GM19463 (cell line): Measurements from ENCODE around the gene GPC1.
"Not testable (repeated sequence)": the region's sequence is repeated elsewhere in the genome, so short reads cannot be mapped to it uniquely, and the experiment has no call there.

Experiments used
- ATAC-seq: cut with Tn5 transposase; IDR thresholded peaks from one replicate; pipeline ENCODE4 v1.9.1; 2021; ENCODE audit warnings: mild to moderate bottlenecking, moderate library complexity; ENCODE audit not compliant: unreplicated experiment

The GPC1 gene

DNA sequence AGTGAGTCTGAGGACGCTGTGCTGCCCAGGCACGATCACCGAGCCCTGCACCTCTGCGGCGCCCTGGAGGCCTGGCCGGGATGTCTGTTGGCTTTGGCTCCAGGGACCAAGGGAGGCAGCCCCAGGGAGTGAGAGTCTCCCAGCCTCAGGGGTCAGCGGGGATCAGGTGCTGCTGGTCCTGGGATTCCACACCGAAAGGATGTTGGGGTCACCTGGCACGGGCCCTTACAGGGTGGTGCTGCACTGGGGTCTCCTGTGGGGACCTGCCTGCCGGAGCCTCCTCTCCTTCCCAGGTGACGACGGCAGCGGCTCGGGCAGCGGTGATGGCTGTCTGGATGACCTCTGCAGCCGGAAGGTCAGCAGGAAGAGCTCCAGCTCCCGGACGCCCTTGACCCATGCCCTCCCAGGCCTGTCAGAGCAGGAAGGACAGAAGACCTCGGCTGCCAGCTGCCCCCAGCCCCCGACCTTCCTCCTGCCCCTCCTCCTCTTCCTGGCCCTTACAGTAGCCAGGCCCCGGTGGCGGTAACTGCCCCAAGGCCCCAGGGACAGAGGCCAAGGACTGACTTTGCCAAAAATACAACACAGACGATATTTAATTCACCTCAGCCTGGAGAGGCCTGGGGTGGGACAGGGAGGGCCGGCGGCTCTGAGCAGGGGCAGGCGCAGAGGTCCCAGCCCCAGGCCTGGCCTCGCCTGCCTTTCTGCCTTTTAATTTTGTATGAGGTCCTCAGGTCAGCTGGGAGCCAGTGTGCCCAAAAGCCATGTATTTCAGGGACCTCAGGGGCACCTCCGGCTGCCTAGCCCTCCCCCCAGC lies 30.5 kb downstream of the GPC1 start:
- no peak for ATAC-seq

GRCh38 chr2:240466579-240467148 lies 31.2 kb downstream of the GPC1 start:
- no peak for ATAC-seq

DNA sequence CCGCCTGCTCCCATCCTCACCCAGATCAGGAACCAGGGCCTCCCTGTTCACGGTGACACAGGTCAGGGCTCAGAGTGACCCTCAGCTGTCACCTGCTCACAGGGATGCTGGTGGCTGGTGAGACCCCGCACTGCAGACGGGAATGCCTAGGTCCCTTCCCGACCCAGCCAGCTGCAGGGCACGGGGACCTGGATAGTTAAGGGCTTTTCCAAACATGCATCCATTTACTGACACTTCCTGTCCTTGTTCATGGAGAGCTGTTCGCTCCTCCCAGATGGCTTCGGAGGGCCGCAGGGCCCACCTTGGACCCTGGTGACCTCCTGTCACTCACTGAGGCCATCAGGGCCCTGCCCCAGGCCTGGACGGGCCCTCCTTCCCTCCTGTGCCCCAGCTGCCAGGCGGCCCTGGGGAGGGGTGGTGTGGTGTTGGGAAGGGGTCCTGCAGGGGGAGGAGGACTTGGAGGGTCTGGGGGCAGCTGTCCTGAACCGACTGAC lies 31.7 kb downstream of the GPC1 start:
- ATAC-seq = no peak

GRCh38 chr2:240467659-240468302 lies 32.3 kb downstream of the GPC1 start:
- ATAC-seq = no peak

GRCh38 chr2:240468303-240469238 lies 33.1 kb downstream of the GPC1 start:
- ATAC-seq = no peak

DNA sequence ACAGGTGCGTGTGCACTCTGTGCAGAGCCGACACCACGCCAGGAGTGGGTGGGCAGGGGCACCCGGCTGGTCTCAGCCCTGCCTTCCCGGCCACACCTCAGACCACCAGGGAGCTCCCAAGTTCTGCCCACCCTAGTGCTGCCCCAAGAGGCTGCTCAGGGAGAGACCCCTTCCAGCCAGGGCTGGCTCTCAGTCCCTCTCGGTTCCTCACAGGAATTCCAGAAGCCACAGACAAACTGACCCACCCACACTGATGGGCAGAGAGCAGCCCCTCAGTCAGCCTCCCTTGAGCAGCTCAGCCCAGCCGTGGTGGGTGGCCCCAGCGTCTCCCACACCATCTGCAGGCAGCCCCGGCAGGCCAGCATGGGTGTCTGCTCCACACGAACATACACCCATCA lies 33.8 kb downstream of the GPC1 start:
- ATAC-seq = no peak

GRCh38 chr2:240469740-240470139 lies 34.3 kb downstream of the GPC1 start:
- no peak for ATAC-seq

DNA sequence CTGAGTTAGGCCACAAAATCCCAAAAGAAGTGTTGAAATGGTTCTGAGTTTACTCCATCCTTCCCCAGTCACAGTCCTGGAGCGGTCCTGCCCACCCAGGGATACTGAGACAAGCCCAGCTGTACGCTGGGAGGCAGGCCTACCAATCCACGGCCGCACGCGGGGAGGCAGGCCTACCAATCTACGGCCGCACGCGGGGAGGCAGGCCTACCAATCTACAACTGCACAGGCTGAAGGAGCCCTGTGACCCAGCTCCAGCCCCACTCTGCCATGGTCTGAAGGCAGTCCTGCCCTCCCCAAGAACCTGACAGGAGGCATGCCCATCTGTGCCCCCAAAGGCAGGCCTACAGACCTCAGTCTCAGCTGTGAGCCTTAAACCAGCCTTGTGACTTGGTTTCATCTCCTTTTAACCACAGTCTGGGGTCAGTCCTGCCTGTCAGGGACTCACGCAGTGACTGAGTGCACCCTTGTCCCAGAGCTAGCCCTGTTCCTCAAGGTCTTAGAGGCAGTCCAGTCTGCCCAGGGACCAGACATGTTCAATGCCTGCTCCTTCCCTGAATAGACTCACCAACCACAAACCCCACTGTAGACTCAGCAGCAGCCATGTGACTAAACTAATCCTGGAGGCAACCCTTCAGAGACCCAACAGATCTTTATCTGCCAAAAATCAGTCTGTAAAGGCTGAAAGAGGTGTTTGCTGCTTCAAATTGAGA lies 36.8 kb downstream of the GPC1 start:
- no peak for ATAC-seq

DNA sequence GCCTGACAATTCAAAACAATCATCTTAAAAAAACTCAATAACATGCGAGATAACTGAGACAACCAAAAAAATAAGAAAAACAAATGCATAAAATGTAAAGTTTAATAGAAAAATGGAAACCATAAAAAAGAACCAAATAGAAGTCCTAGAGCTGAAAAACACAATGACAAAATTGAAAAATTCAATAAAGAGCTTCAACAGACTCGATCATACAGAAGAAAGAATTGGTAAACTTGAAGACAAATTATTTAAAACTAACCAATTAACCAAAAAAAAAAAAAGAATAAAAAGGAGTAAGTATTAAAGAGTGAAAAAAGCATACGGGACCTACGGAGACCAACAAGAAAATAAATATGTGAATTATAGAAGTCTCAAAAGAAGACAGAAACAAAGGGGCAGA lies 37.7 kb downstream of the GPC1 start:
- ATAC-seq = no peak

DNA sequence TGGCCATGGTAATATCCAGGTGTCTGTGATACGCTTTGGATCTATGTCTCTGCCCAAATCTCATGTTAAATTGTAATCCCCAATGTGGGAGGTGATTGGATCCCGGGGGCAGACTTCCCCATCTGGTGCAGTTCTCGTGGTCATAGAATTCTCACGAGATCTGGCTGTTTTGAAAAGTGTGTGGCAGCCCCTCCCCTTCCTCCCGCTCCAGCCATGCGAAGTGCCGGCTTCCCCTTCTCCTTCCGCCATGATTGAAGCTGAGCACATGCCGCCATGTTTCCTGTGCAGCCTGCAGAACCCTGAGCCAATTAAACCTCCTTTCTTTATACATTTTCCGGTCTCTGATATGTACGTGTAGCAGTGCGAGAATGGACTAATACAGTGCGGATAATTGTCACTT lies 42.5 kb downstream of the GPC1 start:
- ATAC-seq = no peak

DNA sequence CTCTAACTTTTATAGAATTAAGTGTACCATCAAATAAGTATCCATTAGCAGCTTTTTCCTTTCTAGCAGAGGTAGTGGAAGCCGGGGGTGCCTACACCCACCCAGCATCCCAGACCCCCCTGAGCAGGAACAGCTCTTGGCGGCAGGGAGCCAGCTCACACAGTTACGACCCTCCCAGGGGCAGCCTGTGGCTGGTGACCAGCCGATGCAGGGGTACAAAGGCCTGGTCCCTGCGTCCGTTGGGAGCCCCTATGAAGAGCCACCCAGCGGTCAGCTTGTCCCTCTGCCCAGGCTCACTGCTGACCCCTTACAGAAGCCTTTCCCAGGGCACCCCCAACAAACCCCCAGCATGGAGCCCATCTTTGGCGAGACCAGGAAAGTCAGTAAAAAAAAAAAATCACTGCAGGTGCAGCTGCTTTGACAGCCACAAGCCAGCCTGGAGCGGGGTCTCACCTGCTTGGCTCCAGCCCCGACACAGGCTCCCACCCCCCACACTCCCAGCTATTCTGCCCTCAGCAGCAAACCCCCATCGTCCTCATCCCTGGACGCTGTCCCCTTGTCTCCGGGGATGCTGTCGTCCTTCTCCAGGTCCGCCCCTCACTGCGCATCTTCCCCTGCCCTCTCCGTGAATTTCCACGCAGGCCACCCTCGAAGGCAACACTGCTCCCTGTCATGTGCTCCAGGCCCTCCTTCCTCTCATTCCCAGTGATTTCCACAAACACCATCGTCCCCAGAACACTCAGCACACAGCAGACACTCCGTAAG lies 43.1 kb downstream of the GPC1 start:
- no peak for ATAC-seq

- ATAC-seq = no peak
These were observed 43.6 kb downstream of the GPC1 start for GRCh38 chr2:240479111-240479501.

DNA sequence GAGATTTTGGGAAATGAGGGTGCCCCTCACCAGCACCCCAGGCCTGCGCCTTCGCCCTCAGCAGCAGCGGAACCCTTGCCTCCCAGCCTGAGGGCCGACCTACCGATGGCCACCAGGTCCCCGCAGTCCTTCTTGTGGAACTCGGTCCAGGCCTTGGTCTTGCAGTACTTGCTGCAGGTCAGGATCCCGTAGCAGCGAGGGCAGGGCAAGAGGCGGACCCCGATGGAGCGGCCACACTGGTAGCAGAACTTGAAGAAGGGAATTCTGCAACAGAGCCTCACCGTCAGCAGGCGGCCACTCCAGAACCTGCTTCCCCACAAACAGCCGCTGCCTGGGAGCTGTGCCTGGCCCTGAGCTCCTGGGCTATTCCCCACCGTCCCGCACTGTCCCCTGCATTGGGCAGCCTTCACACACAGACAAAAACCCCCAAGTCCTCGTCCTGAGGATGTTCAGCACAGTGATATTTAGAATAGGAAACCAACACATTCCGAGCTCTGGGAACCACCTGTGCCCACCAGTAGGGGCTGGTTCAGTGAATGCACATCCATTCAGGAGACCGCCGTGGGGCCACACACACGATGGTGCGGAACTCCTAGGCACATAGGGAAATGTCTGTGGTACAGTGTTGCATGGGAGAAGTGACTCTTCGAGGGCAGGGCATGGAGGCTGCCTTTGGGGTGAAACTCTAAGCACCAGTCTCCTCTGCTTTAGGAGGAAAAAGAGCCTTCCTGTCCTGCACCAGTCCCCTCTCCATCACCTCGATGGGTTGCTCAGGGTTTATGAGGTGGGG lies 45.6 kb downstream of the GPC1 start:
- no peak for ATAC-seq

DNA sequence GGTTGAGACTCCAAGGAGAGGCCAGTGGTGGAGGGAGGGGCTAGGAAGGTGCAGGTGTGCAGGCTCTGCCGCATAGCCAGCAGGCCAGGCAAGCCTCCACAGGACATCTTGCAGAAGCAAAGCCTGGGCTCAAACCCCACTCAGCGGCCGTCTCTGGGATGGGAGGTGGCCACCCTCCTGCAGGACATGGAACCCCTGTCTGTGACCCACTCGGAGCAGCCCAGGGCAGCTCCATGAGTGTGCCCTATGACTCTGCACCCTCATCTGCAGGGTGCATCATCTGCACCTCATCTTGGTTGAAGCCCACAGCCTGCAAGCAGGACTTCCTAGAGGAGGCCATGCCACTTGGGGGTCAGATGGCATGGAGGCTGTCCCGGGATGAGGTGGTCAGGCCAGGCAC lies 46.3 kb downstream of the GPC1 start:
- ATAC-seq = no peak

- ATAC-seq = no peak
These were observed 46.7 kb downstream of the GPC1 start for GRCh38 chr2:240482141-240482540.

- ATAC-seq = no peak
These were observed 56.0 kb downstream of the GPC1 start for GRCh38 chr2:240491483-240491882.

DNA sequence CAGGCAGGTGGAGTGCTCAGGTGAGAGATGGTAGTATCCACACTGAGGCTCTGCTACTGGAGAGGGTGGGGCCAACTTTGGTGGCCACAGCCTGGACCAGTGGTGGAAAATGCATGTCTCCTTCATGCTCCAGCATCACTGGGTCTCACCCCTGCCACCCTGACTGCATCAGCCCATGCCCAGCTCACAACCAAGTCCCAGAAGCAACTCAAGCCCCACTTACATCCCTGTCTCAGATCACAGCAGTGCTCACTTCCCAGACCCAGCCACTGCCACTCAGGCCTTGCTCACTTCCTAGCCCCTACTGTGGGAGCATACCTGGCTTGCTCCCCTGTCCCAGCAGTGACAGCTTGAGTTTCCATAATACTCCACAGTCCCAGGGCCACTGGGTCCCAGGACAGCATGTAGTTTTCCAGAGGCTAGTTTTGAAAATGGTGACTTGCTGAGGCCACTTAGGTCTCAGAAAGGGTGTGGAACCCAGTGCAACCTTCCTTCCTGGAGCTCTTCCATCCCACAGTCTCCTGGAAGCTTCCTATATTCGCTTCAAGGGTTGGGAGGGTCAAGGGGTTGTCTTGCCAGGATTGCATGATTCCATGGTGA lies 58.8 kb downstream of the GPC1 start:
- ATAC-seq = no peak

GRCh38 chr2:240494942-240495341 lies 59.5 kb downstream of the GPC1 start:
- not testable (repeated sequence) for ATAC-seq
